ENCODE results near the gene GARS1.
"Not testable (repeated sequence)": the region's sequence is repeated elsewhere in the genome, so short reads cannot be mapped to it uniquely, and the experiment has no call there.

Gene GARS1

DNA sequence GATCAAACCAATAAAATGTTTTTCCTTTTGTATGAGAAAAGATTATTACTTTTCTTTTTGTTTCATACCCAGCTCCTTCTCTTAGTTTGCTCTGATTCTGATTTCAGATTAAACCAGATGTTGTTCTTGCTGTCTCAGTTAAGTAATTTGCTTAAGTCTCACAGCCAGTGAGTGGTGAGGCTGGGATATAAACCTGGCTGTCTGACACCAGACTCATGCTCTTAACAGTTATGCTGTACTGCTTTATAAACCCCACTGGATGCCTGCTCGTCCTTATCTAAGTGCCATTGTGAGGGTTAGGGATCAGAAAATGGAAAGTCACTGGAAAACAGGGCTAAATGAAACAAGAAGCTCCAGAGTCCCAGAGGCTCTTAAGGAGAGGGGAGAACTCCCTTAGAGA, 24.3 kb downstream of the GARS1 start:
- no peak for DNase-seq

DNA sequence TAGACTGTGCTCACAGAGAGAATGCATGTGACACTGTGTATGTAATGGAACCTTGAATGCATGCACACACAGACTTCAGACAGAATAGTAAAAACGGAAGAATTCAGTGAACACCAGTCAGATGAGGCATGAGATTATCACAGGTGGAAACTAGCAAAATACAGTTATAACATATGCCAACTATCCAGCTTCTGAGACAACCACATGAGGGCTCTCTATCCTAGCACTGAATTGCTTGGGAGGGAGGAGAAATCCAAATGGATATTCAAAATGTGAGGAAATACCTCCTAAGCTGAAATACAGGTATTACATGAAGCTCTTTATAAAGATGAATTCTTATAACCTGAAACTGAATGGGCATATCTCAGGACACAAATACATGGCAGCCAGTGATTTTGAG, 30.6 kb downstream of the GARS1 start:
- DNase-seq, result no peak

DNA sequence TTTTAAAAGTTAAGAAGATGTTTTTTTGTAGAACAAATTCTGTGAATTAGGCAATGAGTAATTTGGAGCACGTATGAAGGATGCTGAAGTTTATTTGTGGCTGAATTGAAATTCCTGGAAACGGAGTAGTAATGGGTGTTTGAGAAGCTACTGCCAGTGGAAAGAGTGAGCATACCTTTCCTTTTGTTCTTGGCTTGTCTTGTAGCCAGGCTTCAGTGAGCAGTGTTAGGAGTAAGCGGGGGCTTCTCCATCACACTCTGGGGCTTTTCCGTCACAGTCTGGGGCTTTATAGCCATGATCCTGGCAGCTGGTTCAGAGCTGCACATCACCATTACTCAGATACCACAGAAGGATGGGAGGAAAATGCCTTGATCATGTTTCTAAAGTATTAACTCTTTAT, 32.3 kb downstream of the GARS1 start:
- no peak for DNase-seq

DNA sequence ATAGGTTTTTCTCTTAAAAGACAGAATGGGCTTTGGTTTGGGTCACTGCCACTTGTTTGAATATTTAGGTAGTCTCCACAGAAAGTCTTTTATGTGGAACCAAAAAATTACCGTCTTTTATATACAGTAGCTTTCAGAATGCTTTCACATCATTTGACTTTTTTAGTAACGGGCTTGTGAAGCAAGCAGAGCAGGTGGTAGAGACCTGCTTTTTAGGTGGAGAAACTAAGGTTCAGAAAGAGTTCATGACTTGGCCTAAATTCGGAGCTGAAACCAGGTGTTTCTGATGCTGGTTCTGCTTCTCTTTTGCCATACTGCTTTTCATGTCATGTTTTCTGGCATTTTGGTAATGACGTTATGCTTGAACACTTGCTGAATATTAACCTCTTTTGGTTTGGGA, 36.3 kb downstream of the GARS1 start:
- DNase-seq, result no peak

DNA sequence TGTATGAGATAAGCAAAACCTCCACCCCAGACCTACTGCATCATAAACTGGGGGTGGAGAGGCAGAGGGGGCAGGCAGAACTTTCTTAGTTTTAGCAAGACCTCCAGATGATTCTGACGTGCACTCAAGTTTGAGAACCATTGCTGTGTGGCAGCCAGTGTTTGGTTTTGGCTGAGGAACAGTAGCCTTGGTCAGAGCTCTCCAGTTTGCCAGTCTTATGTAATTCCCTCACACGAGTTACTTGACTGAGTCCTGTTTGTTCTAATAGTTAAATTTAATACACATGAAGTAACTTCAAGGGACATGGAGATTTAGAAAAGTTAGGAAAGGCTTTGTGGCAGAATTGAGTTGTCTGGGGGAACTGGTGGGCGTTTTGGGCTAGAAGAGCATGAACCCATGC, 38.5 kb downstream of the GARS1 start:
- no peak for DNase-seq

DNA sequence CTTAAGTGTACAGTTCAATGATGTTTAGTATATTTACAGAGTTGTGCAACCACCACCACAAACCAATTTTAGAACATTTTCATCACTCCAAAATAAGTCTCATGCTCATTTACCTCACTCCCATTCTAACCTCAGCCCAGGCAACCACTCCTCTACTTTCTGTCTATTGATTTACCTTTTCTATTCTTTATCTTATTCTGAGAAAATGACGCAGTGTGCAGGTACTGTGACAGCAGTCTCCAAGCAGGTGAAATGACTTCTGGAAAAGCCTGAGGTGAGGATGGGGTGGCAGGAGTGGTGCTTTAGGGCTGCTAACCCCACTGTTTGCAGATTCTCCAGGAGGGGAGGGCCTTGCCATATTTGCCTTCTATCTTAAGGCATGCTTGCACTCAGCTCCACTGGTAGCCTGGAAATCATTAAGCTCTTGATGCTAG, 39.5 kb downstream of the GARS1 start:
- no peak for DNase-seq

DNA sequence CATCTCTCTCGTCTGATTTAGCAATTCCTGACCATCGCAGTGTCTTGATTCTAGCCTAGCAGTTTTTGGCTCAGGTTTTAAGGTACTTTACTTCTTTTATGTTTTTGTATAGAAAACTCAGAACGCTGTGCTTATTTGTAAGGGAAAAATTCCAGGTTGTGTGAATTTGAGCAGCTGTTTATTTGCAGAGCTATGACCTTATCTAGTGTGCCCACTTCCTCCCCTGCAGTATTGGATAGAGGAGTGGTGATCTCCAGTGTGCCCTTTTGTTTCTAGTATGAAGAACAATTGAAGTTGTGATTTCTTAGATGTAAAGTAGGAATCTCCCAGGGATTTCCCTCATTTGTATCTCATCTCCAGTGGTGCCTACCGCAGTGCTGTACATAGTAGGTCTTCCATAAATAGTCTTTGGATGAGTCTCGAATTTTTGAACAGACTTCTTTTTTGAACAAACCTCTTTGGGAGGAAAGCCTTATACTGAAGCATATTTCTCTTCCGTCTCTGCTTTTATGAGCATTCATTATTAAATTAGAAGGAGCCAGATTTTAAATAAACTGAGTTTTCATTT, 40.0 kb downstream of the GARS1 start:
- no peak for DNase-seq

DNA sequence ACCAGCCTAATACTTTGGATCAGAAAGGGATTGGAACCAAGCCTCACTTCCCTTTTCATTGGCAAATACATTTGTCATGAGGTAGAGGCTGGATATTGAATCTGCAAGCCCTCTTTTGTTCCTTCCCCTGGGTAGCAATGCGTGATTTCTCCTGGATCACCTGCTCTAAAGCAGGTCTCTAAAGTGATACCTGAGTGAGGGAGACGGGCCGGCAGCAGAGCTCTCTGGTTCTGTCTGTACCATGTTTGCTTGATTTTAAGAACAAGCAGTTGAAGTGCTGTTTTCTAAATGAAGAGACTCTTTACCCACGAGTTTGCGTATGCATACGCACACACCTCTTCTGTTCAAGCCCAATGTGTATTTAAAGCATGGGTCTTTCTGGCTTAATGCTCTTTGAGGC, 41.1 kb downstream of the GARS1 start:
- no peak for DNase-seq

DNA sequence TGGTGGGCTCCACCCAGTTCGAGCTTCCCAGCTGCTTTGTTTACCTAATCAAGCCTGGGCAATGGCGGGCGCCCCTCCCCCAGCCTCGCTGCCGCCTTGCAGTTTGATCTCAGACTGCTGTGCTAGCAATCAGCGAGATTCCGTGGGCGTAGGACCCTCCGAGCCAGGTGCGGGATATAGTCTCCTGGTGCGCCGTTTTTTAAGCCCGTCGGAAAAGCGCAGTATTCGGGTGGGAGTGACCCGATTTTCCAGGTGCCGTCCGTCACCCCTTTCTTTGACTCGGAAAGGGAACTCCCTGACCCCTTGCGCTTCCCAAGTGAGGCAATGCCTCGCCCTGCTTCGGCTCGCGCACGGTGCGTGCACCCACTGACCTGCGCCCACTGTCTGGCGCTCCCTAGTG, 47.6 kb downstream of the GARS1 start:
- DNase-seq, result not testable (repeated sequence)

DNA sequence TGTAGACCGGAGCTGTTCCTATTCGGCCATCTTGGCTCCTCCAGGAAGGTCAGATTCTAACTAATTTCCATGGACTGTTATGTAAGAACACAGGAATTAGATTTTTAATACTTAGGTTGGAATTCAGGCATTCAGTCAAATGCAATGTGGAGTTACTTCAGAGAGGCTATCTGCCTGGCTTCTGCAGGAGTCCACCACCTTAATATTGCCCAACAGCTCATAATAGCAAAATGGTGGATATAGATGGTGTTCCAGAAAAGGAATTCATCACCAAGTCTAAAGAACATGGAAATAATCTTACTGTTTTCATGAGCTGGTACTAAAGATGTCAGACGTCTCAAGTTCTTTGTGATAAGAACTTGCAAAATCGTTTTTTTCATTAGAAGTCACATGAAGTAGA, 48.1 kb downstream of the GARS1 start:
- no peak for DNase-seq

DNA sequence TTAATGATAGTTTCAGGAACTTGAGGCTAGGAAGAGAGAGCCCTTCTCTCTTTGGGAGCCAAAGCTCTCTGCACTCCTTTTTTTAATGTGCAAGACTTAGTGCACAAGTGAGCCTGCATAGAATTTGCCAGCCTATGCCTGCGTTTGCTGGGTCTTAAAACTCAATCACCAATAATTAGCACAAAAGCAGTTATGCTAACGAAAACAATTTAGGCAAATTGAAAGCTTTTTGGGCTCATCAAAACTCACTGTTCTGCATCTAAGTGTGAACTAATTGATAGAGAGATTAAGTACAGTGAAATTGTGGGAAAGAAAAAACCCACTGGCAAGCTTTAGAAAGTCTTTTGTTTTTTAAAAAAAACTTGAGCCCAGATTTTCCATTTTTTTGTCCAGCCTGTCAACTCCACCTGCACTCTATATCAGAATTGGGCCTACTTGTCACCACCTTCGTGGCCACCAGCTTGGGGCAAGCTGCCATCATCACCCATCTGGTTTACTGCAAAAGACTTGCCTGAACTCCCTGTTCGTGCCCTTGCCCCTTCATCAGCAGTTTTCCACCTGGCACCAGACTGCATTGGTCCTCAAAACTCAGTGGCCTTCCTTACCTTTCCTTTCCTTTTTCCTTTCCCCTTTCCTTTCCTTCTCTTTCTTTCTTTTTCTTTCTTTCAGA, 49.7 kb downstream of the GARS1 start:
- DNase-seq, result no peak

DNA sequence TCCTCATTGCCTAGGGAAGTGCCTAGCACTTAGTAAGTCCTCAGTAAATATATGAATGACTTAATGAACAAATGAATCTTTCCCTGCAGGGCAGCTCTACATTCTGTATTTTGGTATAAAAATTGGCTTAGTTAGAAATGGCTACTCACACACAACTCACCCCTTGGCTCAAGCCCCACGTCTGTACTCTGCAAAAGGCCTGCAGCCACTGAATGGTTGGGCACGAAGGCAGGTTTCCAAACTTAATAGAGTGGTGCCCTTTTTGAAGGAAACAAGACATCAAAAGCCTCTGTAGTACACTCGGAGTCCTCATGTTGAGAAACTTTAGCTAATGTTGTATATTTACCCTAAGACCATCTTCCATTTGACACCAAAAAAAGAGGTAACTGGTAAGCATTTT, 51.0 kb downstream of the GARS1 start:
- no peak for DNase-seq

DNA sequence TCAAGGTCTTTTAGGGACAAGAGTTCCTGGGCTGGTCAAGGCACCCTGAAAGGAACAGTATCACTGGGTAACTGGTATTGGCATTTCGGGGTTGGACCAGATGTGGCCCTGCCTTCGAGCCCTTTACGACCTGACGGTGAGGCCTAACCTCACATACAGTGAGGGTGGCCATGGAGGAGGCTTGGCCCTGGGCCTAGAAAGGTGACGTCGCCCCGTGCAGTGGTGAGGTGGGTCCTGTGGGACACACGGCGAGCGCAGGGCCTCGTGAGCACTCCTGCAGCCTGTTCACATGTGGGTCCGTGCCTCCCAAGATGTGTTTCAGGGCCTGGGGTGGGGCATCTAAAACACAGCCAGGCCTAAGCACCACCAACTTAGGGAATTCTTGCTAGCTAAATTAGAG, 51.5 kb downstream of the GARS1 start:
- no peak for DNase-seq

DNA sequence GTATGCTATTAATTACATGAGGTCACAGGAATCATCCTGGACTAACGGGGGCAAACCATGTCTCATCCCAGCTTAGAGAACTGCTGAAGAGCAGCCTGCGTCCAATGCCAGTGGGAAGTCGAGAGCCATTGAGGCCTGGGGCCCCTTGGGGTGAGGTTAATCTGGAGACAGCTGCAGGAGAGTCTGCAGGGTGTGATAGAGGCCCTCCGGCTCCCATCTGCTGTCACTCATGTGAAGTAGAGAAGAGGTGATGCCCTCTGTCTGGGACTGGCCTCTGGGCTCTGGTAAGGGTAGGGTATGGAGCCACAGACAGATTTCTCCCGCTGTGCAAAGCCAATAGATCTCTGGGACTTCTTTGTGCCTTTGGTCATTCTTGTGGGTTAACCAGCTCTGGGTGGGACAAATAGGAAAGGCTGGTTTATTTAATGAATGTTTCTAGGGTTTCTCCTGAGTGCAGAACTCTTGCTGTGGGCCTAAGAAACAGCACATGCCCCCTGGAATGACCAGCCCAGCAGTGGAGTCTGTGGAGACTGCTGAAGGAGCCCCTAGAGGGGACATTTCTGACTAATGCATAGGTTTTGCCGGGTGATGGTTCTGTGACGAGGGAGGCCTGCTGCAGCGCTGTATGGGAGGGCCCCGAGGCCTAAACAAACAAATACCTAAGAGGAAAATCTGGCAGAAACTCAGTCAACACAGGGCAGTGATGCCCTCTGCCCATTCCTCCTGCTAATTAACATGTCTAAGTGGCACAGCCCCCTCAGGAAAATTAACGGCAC, 53.1 kb downstream of the GARS1 start:
- no peak for DNase-seq

DNA sequence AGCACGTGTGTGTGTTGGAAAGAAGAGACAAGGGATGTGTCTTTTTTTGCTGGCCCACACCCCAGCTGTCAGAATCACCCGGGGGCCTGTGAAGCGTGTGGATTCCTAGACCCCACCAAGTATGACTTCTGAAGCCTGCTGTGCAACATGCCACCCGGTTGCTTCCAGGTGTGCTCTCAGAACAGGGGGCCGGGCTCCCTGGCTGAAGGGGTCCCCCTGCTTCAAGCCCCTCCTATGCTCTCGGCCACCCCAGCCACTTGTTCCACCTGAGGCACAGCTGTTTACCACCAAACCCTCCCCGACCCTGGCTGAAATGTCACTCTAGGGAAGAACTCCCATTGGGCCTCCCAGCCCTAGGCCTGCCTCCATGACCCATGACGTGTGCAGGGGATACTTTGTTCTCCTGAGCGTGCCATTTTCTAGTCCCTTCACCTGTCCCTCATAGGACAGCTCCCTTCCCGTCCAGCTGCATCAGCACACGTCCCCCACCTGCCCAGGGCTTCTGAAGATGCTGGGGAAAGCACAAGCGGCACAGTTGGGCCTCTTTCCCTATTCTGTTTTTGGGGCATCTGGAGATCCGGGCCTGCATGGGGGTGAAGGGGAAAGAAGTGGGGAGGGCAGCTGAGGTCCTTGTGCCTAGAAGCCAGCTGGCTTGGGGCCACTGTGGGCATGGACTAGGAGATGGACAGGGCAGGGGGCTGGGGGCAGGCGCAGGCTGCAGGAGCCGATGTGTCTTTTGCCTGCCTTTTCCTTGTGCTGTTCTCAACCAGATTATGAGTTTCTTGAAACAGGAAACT, 54.3 kb downstream of the GARS1 start:
- DNase-seq, result no peak

DNA sequence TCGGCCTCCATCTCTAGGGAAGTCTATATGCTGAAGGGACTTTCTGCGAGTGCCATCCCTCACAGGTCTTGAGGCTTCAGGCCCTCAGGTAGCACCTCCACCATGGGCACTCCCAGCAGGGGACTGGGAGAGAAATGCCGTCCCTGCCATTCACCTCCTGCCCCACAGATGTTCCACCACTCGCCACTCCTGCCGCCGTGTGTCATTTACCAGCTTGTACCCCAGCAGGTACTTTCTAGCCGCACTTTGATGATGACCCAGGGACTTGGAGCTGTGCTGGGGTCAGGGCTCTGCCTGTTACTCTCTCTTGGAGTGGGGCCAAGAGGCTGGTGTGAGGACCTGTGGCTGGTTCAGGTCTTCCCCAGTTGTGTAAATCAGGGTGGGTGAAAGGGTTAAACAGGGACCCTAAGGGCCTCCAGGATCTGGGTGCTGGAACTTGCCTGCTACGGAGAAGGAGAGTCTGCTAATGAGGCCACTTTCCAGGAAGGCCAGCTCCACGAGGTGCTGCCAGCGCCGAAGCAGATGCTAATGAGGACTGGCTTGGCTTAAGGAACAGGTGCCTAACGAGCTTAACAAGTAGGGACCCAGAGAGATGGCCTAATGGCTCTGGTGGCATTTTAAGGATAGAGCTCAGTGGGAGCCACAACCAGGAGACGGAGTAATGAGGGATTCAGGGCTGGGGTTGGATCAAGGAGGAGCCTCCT, 55.2 kb downstream of the GARS1 start:
- no peak for DNase-seq

DNA sequence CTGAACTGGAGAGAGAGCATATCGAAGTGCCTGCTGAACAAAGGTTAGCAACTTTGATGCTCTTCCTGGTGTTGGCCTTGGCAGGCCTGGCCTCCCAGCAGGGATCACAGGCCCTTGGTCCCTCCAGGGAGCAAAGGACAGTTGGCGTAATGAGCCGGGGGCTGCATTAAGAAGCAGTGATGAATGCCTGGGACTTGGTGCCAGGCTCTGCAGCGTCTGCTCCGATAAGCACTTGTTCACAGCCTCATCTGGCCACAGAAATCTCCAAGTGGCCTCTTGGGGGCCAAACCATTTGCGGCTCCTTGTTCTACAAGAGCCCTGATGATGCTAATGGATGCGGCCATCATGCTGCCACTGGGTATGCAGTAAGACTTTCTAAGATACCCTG, 55.7 kb downstream of the GARS1 start:
- no peak for DNase-seq

DNA sequence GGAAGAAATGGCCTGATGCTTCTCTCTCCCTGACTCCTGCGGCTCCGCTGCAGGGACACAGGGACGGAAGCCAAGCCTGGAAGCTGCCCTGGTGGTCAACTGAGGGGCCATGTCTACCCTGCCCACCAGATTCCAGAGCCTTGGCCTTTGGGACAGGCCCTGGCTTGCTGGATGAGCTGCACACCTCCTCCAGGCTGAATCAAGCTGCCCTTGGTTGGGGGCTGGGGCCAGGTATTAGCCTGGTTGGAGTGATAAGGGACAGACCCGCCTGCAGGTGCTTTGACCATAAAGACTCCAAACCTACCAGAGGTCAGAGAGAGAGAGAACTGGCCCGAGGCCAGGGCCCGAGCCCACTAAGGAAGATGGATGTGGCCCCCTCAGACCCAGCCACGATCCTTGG, 57.5 kb downstream of the GARS1 start:
- no peak for DNase-seq

DNA sequence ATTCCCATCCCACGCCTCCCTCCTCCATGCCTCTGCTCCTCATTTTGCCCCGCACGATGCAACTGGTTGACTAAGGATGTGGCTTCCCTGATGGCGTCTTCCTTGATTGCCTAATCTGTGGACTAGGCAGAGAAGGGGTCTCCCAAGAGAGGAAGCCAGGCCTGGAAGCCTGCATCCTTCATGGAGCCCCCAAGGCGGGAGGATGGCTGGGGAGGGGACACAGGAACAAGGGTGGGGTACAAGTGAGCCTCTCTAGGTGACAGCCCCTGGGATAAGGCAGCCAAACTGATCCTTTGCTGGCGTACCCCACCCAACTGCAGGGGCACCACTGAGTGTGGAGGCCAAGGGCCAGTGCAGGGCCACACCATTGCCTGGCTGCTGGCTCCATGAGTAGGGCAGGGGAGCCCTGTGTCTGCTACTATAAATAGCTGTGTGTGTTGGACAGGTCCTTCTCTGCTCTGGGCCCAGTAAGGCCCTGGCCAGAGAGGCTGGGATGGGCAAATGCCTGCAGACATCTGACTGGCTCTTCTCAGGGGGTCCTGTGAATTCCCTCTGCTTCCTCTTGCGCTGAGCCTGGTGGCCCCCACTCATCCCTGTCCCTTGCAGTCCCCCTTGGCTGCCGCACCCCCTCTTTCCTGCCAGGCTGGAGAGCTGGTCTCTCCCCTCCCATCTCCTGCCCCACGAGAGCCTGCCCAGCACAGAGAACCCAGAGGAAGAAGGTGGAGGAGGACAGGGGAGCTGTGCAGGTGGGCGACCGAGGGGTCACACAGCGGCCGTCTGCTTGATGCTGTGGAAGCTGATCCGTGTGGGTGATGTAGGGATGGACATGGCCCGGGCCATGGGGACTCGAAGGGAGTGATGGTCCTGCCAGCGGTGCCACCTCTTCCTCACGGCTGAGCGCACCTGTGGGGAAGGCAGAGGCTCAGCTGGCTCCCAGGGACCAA, 58.3 kb downstream of the GARS1 start:
- no peak for DNase-seq

Measured in anterior cingulate cortex (tissue), 58 donors.